Effector memory CD8-positive, alpha-beta T cell (primary cell): ENCODE results near the gene CYP39A1.

Experiments
- ATAC-seq: fragments of 150-1000 bp; cut with Tn5 transposase; replicated peaks from 2 replicates; pipeline ENCODE4 v1.10.0; 2021; ENCODE audit warnings: mild to moderate bottlenecking, moderate library complexity
- DNase-seq, 3 experiments: peaks; one replicate each; pipeline ENCODE4 v3.0.0; 2021
- H3K27ac Mint-ChIP-seq, 2 donors: one replicate each; pipeline ENCODE4 v1.8.0; 2022; ENCODE audit warnings: mild to moderate bottlenecking in 2 of 2, mixed read lengths in 2 of 2, moderate library complexity in 2 of 2
- H3K27me3 Mint-ChIP-seq, 2 donors: one replicate each; pipeline ENCODE4 v1.8.0; 2022; ENCODE audit warnings: mixed read lengths in 2 of 2
- H3K36me3 Mint-ChIP-seq: one replicate; pipeline ENCODE4 v1.8.0; 2022; ENCODE audit warnings: mild to moderate bottlenecking, moderate library complexity, mixed read lengths; ENCODE audit not compliant: insufficient read depth
- H3K4me1 Mint-ChIP-seq, 2 donors: one replicate each; pipeline ENCODE4 v1.8.0; 2022; ENCODE audit warnings: low read depth in 2 of 2, mixed read lengths in 2 of 2
- H3K4me3 Mint-ChIP-seq, 2 donors: one replicate each; pipeline ENCODE4 v1.8.0; 2022; ENCODE audit warnings: mild to moderate bottlenecking in 2 of 2, mixed read lengths in 2 of 2, moderate library complexity in 2 of 2
- H3K9me3 Mint-ChIP-seq, 2 donors: one replicate each; pipeline ENCODE4 v1.8.0; 2022; ENCODE audit warnings: mixed read lengths in 2 of 2

Gene CYP39A1

DNA sequence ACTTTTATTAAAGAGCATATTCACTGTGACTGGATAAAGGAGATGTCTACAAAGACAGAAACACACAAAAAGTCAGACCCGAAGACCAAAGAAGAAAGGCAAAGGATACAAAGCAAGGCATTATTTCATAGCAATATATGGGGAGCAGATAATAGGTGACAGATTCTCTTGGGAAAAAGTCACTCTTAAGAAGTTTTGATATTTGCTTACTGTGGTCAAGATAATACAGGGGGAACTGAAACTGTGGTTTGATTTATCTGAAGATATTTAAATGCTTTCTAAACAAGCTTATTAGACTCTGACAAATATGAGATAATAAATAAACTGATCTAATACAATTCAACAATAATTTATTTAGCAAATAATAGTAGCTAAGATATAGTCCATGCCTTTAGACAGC, 14.7 kb downstream of the CYP39A1 start:
- Mint-ChIP-seq H3K9me3 (no peaks in the 10 kb centered on the region), H3K27ac (no peak overlapping the region), H3K36me3 (no peaks in the 10 kb centered on the region), H3K4me1 (no peaks in the 10 kb centered on the region), H3K27me3 (peaks cover 22 to 25% of the 10 kb centered on the region in 2 donors), H3K4me3 (no peak overlapping the region)
- ATAC-seq (no peak), DNase-seq (no peak)

DNA sequence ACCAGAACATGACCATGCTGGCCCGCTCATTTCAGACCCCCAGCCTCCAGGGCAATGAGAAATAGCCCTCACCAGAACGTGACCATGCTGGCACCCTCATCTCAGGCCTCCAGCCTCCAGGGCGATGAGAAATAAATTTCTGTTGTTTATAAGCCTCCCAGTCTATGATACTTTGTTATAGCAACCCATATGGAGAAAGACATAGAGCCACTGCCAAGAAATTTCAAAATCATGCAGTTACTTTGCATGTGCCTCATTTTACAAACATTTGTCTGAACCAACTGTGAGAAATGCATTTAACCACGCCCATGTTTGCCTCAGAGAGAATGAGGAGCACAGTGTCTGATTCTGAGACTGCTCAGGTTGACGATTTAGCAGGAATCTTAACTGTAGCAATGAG, 15.5 kb downstream of the CYP39A1 start:
- peaks cover 16 to 21% of the 10 kb centered on the region in 2 donors for H3K27me3 Mint-ChIP-seq
- no peak for DNase-seq
- no peak overlapping the region for H3K27ac Mint-ChIP-seq
- H3K4me1 Mint-ChIP-seq = no peaks in the 10 kb centered on the region
- H3K4me3 Mint-ChIP-seq = no peak overlapping the region
- no peaks in the 10 kb centered on the region for H3K36me3 Mint-ChIP-seq
- no peak for ATAC-seq
- no peaks in the 10 kb centered on the region for H3K9me3 Mint-ChIP-seq

DNA sequence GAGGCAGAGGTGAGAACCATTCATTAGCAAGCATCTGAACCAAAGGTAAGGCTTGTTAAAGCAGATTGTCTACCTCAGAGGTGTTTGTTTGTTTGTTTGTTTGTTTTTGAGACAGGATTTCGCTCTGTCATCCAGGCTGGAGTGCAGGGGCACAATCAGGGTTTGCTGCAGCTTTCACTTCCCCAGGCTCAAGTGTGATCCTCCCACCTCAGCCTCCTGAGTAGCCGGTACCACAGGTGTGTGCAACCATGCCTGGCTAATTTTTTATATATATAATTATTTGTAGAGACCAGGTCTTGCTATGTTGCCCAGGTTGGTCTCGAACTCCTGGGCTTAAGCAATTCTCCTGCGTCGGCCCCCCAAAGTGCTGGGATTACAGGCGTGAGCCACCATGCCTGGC, 17.2 kb downstream of the CYP39A1 start:
- Mint-ChIP-seq H3K4me1 (no peaks in the 10 kb centered on the region), H3K27ac (no peak overlapping the region), H3K36me3 (no peaks in the 10 kb centered on the region), H3K9me3 (no peaks in the 10 kb centered on the region), H3K4me3 (no peak overlapping the region), H3K27me3 (peaks cover 16% of the 10 kb centered on the region in 2 donors)
- DNase-seq (no peak), ATAC-seq (no peak)

- DNase-seq (no peak), ATAC-seq (no peak)
- Mint-ChIP-seq H3K4me3 (no peak overlapping the region), H3K9me3 (no peaks in the 10 kb centered on the region), H3K36me3 (no peaks in the 10 kb centered on the region), H3K27me3 (peaks cover 4 to 7% of the 10 kb centered on the region in 2 donors), H3K27ac (no peak overlapping the region), H3K4me1 (no peaks in the 10 kb centered on the region)
Measured at GRCh38 chr6:46632053-46632452, 20.6 kb downstream of the CYP39A1 start.

- no peaks in the 10 kb centered on the region for H3K9me3 Mint-ChIP-seq
- peaks cover 0 to 7% of the 10 kb centered on the region in 2 donors for H3K27me3 Mint-ChIP-seq
- no peak for DNase-seq
- peaks cover 4% of the 10 kb centered on the region in 2 donors for H3K4me1 Mint-ChIP-seq
- no peak overlapping the region for H3K4me3 Mint-ChIP-seq
- H3K36me3 Mint-ChIP-seq = no peaks in the 10 kb centered on the region
- H3K27ac Mint-ChIP-seq = no peak overlapping the region
- ATAC-seq = no peak
Measured at GRCh38 chr6:46629691-46630090, 22.9 kb downstream of the CYP39A1 start.

- no peak overlapping the region for H3K27ac Mint-ChIP-seq
- H3K27me3 Mint-ChIP-seq = peaks cover 5 to 6% of the 10 kb centered on the region in 2 donors
- ATAC-seq = no peak
- H3K36me3 Mint-ChIP-seq = no peaks in the 10 kb centered on the region
- peaks cover 4% of the 10 kb centered on the region in 2 donors for H3K4me1 Mint-ChIP-seq
- no peak overlapping the region for H3K4me3 Mint-ChIP-seq
- H3K9me3 Mint-ChIP-seq = no peaks in the 10 kb centered on the region
- no peak for DNase-seq
Measured at GRCh38 chr6:46628976-46629375, 23.6 kb downstream of the CYP39A1 start.

GRCh38 chr6:46628498-46628897, 24.1 kb downstream of the CYP39A1 start:
- peaks cover 4% of the 10 kb centered on the region in 2 donors for H3K4me1 Mint-ChIP-seq
- DNase-seq (no peak), ATAC-seq (no peak)
- H3K9me3 Mint-ChIP-seq = no peaks in the 10 kb centered on the region
- no peak overlapping the region for H3K4me3 Mint-ChIP-seq
- H3K27ac Mint-ChIP-seq = no peak overlapping the region
- H3K36me3 Mint-ChIP-seq = no peaks in the 10 kb centered on the region
- peaks cover 8 to 10% of the 10 kb centered on the region in 2 donors for H3K27me3 Mint-ChIP-seq

GRCh38 chr6:46626976-46627375, 25.6 kb downstream of the CYP39A1 start:
- ATAC-seq (no peak), DNase-seq (no peak)
- peaks cover 22 to 25% of the 10 kb centered on the region in 2 donors for H3K27me3 Mint-ChIP-seq
- H3K9me3 Mint-ChIP-seq = no peaks in the 10 kb centered on the region
- H3K36me3 Mint-ChIP-seq = no peaks in the 10 kb centered on the region
- H3K4me1 Mint-ChIP-seq = peaks cover 4% of the 10 kb centered on the region in 2 donors
- no peak overlapping the region for H3K27ac Mint-ChIP-seq
- no peak overlapping the region for H3K4me3 Mint-ChIP-seq

- Mint-ChIP-seq H3K9me3 (no peaks in the 10 kb centered on the region), H3K36me3 (no peaks in the 10 kb centered on the region), H3K4me1 (peaks cover 4% of the 10 kb centered on the region in 2 donors), H3K27me3 (peaks cover 22 to 25% of the 10 kb centered on the region in 2 donors), H3K27ac (peak overlapping the region in 1 of 2 donors; percentile 59), H3K4me3 (peak overlapping the region; percentile 48 to 52)
- ATAC-seq (peak; percentile 40), DNase-seq (no peak)
Measured at GRCh38 chr6:46626228-46626909, 26.2 kb downstream of the CYP39A1 start.

- Mint-ChIP-seq H3K27me3 (peaks cover 39 to 59% of the 10 kb centered on the region in 2 donors), H3K9me3 (no peaks in the 10 kb centered on the region), H3K4me1 (no peaks in the 10 kb centered on the region), H3K36me3 (no peaks in the 10 kb centered on the region), H3K27ac (no peak overlapping the region), H3K4me3 (no peak overlapping the region)
- DNase-seq (no peak), ATAC-seq (no peak)
Measured at GRCh38 chr6:46618726-46619125, 33.9 kb downstream of the CYP39A1 start.

DNA sequence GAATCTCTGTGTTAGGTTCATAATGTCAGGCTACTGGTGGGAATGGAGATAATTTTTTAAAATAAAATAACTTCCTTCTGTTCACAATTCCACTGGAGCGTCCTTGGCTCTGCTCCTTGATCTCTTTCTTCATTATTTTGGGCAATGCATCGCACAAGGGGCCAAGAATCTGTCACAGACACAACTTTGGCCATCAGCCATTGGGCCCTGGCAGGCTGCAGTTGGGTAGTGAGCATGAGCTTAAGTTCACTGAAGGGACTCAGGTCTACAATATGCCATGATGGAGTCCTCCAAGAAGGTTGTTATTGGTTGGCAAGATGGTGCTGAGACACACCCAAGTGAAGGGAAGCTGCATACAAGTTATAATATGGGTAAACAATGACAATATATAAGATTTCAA, 40.0 kb downstream of the CYP39A1 start:
- ATAC-seq (no peak), DNase-seq (no peak)

GRCh38 chr6:46610862-46611553, 41.6 kb downstream of the CYP39A1 start:
- Mint-ChIP-seq H3K9me3 (no peaks in the 10 kb centered on the region), H3K4me1 (no peaks in the 10 kb centered on the region), H3K36me3 (no peaks in the 10 kb centered on the region), H3K27me3 (peaks cover 25 to 28% of the 10 kb centered on the region in 2 donors), H3K27ac (no peak overlapping the region), H3K4me3 (no peak overlapping the region)
- ATAC-seq (no peak), DNase-seq (no peak)

More for the DNA sequence above, 40.0 kb downstream of the CYP39A1 start:
- H3K27me3 Mint-ChIP-seq = peaks cover 35 to 40% of the 10 kb centered on the region in 2 donors
- H3K4me1 Mint-ChIP-seq = no peaks in the 10 kb centered on the region
- H3K9me3 Mint-ChIP-seq = no peaks in the 10 kb centered on the region
- H3K27ac Mint-ChIP-seq = no peak overlapping the region
- no peaks in the 10 kb centered on the region for H3K36me3 Mint-ChIP-seq
- H3K4me3 Mint-ChIP-seq = no peak overlapping the region

GRCh38 chr6:46606338-46606737, 46.3 kb downstream of the CYP39A1 start:
- no peak for DNase-seq
- Mint-ChIP-seq H3K36me3 (no peaks in the 10 kb centered on the region), H3K4me1 (no peaks in the 10 kb centered on the region), H3K9me3 (no peaks in the 10 kb centered on the region), H3K4me3 (no peak overlapping the region), H3K27me3 (peaks cover 16 to 22% of the 10 kb centered on the region in 2 donors), H3K27ac (no peak overlapping the region)
- ATAC-seq = no peak
